Activated CD8-positive, alpha-beta memory T cell treated with anti-CD3 and anti-CD28 coated beads for 36 hours (primary cell): ENCODE data around the gene CCSER1. TPM values are rescaled to one million over a fixed set of nuclear protein-coding genes. Genes with fewer than 3 reads are reported as not detected.
"Not testable (repeated sequence)": the region's sequence is repeated elsewhere in the genome, so short reads cannot be mapped to it uniquely, and the experiment has no call there.

Source experiments
- CTCF ChIA-PET: fragments of 350-600 bp; sonication (Branson Sonifier 250); formaldehyde crosslinking; loops from one replicate; lab custom pipeline; 2021; ENCODE audit warnings: antibody characterized with exemption; lab: Charles Lee
- POLR2A ChIA-PET: fragments of 350-600 bp; sonication (Branson Sonifier 250); formaldehyde crosslinking; loops from one replicate; lab custom pipeline; 2021; ENCODE audit warnings: antibody characterized with exemption; lab: Charles Lee
- total RNA-seq, 2 experiments: library from RNA; stranded (reverse); gene quantifications; one replicate each; pipeline ENCODE4 v1.2.3, GENCODE V29; 2021

CCSER1 gene
- total RNA-seq, 2 experiments from 2014 or later = 0.06 TPM; not detected in 1

DNA sequence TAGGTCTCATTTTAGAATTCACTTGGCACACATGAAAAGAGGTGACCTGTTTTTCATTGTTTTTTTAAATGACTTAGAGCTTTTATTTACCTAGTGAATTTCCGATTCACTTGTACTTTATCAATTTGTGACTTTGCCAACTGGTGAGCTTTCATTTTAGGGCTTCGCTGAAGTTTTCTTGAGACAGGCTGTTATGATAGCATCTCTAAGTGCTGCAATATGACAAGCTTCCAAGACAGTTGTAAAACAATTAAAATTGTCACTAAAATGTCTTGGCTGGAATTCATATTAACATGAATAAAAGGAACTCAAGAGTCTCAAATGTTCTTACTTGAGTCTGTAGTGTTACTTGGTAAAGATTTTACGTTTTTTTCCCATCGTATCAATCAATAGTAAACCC lies 1344.9 kb downstream of the CCSER1 start:
- POLR2A ChIA-PET = no interaction called here

DNA sequence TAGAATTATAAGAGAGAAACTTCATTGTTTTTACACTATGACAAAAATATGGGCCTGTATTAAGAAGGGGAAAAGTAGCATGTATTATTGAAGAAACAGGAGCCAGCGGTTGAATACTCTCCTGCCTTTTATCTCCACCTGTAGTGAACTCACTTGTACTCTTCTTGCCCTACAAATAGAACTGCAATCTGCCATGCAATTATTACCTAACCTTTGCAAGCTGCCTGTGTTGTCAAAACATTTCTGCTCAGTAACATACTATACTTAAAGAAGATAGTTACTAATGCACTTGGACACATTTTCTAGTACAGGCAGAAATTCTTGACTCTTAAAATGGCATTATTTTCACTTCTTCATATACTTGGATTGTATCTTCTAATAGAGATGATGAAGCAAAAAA lies 1358.2 kb downstream of the CCSER1 start:
- POLR2A ChIA-PET = no interaction called here
- CTCF ChIA-PET = no interaction called here

More for the DNA sequence above, 1344.9 kb downstream of the CCSER1 start:
- CTCF ChIA-PET = no interaction called here

DNA sequence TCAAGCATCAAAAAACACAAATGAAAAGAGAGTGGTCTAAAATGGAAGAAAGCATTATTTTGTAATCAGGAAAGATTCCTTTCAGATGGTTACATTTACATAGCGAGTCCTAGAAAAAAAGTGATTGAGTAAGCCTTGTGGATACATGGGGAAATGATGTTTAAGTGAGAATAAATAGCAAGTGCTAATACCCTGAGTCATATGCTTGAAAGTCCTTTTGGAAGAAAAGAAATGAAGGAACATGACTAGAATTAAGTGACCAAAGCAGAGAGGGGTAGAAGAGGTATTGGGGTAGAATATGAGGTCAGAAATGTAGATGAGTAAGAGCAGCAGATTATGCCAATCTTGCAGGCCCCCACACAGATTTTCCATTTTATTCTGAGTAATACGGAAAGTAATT lies 1361.8 kb downstream of the CCSER1 start:
- ChIA-PET CTCF (no interaction called here), POLR2A (no interaction called here)

DNA sequence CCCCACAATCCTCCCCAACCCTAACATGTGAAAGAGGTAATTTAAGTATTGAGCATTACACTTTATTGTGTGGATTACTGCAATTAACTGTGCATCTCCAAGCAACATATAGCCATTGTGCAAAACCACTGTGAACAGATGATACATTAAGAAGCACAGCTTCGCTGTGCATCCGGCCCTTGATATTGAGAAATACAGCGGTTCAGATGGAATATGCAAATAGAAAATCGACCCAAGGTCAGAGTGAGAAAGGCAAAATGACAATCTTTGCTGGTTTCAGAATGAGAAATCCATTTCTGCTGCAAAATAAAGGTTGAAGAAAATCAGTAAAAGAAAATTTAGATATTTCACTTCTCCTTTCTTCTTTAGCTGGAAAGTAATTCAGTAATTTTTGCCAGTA lies 1370.7 kb downstream of the CCSER1 start:
- POLR2A ChIA-PET = no interaction called here
- CTCF ChIA-PET = no interaction called here

DNA sequence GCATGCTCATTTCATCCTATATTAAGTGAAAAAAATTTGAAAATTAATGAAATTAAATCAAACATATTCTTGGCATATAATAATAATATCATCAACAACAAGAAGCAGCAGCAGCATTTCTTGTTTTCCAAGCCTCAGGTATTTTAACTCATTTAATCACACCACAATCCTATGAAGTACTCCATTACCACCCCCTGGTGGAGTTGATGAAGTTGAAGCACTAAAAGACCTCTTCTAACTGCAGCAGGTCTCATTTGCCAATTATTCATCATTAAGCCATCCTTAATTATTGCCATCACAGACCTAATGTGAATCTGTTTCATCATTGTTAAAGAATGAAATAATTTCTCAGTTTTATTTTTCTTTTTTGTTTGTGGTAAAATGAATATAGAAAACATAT lies 1375.2 kb downstream of the CCSER1 start:
- POLR2A ChIA-PET = no interaction called here
- CTCF ChIA-PET = no interaction called here

DNA sequence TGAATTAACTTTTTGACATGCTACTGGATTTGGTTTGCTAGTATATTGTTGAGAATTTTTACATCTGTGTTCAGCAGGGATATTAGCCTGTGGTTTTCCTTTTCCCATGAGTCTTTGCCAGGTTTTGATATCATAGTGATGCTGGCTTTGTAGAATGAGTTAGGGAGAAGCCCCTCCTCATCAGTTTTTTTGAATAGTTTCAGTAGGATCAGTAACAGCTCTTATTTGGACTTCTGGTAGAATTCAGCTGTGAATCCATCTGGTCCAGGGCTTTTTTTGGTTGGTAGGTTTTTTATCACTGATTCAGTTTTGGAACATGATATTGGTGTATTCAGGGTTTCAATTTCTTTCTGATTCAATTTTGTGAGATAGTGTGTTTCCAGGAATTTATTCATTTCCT lies 1386.1 kb downstream of the CCSER1 start:
- ChIA-PET CTCF (no interaction called here), POLR2A (no interaction called here)

DNA sequence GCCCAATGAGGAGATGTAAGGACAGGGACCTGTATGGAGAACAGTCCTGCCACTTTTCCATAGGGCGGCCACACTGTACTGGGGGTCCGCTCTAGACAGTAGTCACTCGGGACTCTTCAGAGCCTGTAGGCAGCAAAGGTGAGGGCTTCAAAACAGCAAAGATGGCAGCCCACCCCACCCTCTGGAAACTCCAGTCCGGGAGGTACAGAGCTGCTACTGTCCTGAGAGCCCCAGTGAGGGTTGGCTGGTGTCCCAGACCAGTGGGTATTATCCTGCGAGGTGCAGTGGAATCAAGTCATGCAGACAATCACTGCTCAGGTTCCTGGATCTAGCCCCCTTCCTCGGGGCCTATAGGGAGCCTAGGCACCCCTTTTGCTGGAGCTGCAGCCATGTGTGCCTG lies 1392.0 kb downstream of the CCSER1 start:
- POLR2A ChIA-PET = no interaction called here
- CTCF ChIA-PET = no interaction called here

DNA sequence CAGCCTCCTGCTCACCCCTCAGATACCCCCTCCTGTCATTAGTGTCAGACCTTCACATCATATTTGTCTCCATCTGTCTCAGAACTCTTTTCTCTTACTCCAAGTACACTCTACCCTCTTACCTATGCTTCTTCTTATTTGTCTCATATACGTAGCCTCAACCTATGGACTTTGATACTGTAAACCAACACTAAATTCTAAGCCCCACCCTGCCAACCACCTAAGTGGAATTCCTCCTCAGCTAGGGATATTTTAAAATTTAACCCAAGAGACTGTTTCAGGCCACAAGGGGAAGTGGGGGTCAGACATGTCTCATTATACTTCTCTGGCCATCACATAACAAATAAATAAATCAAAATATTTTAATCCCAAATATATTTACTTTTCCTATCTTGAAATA lies 1398.4 kb downstream of the CCSER1 start:
- POLR2A ChIA-PET = no interaction called here

DNA sequence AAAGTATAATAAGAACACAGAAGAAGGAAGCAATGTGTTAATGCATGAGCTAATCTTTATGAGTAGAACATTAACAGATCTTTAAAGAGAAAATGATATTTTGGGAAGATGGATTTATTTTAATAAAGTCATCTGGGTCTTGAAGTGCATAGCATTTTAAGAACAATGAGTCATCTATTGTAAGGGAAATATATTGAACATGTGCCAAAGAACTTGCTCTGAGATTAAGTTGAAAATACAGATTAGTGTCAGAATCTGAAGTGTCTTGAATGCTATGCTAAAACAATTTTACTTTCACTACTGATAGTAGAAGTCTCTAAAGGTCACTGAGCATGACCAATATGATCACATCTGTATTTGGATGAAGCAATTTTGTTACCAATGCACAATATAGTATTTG lies 1399.9 kb downstream of the CCSER1 start:
- ChIA-PET POLR2A (no interaction called here), CTCF (no interaction called here)

More for the DNA sequence above, 1398.4 kb downstream of the CCSER1 start:
- CTCF ChIA-PET = no interaction called here

DNA sequence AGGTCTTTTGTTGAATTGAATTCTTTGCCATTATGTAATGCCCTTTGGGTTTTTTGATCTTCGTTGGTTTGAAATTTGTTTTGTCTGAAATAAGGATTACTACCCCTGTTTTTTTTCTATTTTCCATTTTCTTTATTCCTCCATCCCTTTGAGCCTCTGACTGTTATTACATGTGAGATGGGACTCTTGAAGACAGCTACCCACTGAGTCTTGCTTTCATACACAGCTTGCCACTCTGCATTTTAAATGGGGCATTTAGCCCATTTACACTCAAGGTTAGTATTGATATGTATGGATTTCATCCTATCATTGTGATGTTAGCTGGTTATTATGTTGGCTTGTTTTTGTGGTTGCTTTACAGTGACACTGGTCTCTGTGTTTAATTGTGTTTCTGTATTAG lies 1440.4 kb downstream of the CCSER1 start:
- ChIA-PET POLR2A (no interaction called here), CTCF (no interaction called here)

DNA sequence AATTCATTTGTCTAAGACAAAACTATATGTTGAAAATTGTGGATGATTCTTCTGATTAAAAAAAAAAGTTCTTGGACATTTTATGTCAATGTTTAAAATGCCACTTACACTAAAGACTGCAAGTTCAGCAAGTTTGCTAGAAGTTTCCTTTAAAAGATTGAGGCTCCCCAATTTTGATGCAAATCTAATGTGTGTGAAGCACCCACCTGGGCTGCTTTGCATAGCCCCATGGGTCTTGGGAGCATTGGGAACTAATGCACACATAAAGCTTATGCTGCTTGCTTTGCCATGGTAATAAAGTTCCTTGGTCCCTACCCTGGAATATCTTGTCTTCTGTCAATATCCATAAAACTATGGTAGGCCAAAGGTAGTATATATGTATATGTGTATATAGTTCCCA lies 1450.7 kb downstream of the CCSER1 start:
- ChIA-PET CTCF (no interaction called here), POLR2A (no interaction called here)

DNA sequence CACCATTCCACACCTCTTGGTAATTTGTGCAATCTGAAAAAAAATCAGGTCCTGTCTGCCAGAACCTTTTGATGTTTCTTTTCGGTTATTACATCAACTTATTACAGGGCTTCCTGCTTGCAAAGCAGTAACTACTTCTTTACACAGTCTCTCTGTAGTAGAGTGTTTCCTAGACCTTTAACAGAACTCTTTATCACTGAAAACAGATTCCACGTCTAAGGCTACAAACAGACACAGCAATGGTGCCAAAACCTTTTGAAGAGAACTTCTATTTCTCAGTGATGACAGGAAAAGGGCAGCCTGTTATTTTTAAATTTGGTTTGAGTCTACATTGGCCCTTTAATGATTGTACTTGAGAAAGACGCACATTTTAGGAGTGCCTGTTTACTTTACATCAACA lies 1463.1 kb downstream of the CCSER1 start:
- ChIA-PET CTCF (no interaction called here), POLR2A (no interaction called here)

DNA sequence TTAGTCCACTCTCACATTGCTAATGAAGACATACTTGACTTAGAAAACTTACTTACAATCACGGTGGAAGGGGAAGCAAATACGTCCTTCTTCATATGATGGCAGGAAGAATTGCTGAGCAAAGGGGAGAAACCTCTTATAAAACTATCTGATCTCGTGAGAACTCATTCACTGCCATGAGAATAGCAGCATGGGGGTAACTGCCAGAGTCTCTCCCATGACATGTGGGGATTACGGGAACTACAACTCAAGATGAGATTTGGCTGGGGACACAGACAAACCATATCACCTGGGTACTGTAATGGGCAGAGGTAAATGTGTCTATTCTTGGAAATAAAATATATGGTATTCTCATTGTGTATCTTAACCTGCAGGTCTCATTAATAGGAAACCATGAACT lies 1464.9 kb downstream of the CCSER1 start:
- POLR2A ChIA-PET = no interaction called here
- CTCF ChIA-PET = no interaction called here

DNA sequence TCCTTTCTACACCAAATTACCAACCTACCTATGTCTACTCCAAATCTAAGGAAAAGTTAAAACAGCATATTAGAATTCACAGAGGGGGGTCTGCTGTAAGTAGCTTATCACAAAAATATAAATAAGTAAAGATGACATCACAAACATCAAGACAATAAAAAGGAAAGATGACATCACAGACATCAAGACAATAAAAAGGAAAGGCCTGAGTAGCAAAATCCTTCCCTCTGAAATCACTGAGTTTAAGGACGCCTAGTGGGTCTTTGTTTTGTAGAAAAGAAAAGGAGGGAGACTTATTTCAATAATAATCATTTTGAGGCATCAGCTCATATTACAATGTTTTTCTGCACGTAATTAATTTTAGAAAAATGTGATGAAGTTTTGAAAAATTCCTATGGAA lies 1469.5 kb downstream of the CCSER1 start:
- ChIA-PET CTCF (no interaction called here), POLR2A (no interaction called here)

DNA sequence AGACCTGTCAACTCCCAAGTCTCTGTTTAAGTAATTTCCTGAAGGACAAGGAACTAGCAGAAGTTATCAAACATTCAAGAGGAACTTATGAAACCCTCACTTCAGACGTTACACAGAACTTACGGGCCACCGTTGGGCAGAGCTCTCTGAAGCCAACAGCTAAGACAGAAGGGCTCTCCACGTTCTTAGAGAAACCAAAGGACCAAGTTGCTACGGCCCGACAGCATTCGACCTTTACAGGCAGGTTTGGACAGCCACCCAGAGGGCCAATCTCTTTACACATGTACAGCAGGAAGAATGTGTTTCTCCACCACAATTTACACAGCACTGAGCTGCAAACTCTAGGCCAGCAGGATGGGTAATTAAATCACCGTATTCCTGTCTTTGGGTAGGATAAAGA lies 1471.5 kb downstream of the CCSER1 start:
- POLR2A ChIA-PET = no interaction called here
- CTCF ChIA-PET = no interaction called here

DNA sequence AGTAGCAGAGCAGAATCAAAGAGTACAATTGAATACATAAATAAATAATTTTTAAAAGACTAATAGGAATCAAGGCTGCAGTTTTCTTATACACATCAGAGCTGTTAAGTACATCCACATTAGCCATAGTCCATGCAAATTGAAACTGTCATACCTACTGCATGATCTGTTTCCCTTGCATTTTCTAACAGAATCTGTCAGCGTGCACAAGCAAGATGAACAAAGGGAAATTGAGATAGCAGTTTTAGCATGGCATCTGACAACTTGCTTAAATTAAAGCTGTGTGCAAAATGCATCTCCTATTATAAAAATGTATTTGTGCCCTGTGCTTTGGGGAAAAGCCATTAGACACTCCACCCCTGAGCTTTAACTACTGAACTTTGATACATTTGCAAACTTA lies 1473.1 kb downstream of the CCSER1 start:
- POLR2A ChIA-PET = no interaction called here
- CTCF ChIA-PET = no interaction called here

DNA sequence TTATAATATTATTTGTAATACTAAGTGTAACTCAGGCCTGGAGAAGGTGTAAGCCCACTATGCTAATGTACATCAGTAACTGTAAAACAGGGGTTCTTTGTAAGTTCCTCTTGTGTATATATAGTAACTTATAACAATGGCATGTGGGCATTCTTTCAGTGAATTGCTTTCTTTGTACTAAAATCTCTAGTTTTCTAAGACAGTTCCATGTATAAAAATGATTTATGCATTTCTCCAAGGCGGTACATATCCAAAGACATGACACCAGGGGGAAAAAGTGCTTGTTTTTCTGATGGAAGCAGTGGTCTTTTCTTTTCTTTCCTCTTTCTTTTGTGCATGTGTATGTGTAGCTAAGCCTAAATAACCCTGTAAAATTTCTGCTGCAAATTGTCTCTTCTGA lies 1474.2 kb downstream of the CCSER1 start:
- CTCF ChIA-PET = no interaction called here
- POLR2A ChIA-PET = no interaction called here

DNA sequence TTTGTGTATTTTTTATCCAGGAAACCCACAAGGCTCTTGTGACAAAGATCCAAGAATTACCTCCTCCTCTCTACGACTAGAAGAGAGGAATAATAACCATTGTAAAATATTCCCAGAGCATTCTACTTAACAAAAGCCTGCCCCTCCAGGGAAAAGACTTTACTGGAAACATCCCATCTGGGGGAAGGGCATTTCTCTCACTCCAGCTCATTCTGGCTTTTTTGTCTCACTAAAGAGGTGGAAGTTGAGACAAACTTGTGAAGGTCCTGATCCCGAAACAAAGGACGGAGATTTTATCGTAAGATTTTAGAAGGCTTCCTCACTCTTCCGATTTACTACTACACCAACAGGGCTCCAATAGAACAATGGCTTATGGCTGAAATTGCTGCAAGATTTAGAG lies 1484.6 kb downstream of the CCSER1 start:
- CTCF ChIA-PET = no interaction called here
- POLR2A ChIA-PET = no interaction called here

DNA sequence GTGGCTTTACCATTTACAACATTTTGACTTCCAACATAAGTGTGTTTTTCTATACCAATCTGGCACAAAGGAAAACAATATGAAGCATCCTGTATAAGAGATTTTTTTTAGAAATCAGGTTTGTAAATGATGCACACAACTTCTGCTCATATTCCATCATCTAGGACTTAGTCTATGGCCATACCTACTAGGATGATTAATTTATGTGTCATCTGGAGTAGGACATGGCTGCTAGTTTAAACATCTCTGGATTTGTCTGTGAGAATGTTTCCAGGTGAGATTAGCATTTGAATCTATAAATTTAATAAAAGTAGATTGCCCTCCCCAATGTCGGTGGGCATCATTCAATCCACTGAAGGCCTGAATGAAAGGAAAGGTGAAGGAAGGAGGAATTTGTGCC lies 1493.8 kb downstream of the CCSER1 start:
- ChIA-PET CTCF (no interaction called here), POLR2A (no interaction called here)

DNA sequence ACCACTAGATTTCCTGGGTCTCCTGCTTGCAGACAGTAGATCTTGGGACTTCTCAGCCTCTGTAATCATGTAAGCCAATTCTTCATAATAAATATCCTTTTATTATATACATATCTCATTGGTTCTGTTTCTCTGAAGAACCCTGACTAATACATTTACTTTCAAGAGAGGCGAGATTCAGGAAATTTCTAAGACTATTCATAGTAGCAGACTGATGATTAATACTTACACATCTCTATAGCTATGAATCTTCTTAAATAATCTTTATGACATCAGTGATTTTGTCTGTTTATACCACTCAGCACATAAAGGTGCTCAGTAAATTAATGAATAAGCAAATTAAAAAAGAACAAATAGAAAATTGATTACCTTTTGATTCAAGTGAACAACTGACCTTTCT lies 1494.3 kb downstream of the CCSER1 start:
- POLR2A ChIA-PET = no interaction called here
- CTCF ChIA-PET = no interaction called here

DNA sequence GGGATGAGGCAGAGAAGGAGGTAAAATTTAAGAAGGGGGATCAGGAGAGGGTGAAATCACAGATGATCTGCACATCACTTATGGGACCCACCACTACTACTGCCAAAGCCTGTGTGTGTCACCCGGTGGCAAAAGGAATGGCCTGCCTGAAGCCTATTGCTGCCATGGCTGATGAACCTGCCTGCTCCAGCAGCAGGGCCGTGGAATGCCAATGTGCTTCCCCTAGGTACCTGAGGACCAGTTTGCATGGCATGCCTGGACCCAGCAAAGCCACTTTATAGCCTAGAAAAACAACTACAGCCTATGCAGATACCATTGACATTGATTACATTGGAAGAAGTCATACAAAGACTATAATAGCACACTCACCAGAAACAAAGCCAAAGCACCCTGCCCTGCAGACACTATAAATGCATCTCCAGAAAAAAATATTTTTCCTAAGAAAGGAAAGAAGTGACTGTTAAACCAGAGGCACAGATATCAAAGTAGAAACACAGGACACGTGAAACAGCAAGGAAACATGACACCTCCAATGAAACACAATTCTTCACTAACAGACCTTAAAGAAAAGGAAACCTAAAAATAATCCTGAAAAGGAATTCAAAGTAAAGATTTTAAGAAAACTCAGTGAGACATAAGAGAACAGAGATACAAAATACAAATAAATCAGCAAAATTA lies 1495.9 kb downstream of the CCSER1 start:
- ChIA-PET POLR2A (no interaction called here), CTCF (no interaction called here)

DNA sequence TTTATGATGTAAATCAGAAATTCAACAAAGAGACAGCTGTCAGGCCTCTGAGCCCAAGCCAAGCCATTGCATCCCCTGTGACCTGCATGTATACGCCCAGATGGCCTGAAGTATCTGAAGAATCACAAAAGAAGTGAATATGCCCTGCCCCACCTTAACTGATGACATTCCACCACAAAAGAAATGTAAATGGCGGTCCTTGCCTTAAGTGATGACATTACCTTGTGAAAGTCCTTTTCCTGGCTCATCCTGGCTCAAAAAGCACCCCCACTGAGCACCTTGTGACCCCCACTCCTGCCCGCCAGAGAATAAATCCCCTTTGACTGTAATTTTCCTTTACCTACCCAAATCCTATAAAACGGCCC lies 1496.4 kb downstream of the CCSER1 start:
- CTCF ChIA-PET, POLR2A ChIA-PET: not testable (repeated sequence)
